C1 segment of cervical spinal cord (tissue), 14 donors: ENCODE data around the gene C5orf47.

Experiments
- DNase-seq, 14 donors: peaks; one replicate each; lab custom pipeline; 2025; lab: John Stamatoyannopoulos, UW

C5orf47 gene

DNA sequence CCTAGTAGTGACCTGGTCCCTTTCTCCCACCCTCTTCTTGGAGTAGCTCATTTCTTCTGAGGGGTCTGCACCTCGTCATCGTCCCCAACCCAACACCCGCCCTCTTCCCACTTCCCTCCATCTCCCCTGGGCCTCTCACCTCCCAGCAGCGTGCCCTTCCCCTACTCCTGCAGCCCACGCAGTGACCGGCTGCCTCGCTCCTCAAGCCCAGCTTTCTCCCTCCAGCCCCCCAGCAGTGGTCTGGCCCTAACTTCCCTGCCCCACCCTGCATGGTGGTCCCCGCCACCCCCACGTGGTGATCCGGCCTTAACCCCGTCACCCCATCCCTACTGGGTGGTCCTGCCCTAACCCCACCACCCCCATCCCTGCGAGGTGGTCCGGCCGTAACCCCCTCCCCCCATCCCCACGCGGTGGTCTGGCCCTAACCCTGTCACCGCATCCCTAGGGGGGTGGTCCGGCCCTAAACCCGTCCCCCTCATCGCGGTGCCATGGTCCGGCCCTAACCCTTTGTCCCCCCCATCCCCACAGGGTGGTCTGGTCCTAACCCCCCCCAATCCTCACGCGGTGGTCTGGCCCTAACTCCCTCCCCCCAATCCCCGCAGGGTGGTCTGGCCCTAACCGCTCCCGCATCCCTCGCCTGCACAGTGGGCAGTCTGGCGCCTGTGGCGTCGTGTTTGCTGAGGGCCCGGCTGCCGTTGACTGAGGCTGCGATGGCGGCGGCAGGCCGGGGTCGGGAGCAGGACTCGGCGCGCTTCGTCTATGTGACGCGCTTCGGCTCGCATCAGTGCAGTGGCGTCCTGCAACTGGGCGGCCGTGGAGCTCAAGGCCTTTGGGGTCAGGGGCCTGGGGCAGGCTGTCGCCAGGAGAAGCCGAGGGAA is at the start of gene C5orf47:
TSS of gene C5orf47 (plus strand) at position 617 of the 878 bp plus-strand sequence. CDS start at position 711, 94 bp downstream.
- no peak for DNase-seq

DNA sequence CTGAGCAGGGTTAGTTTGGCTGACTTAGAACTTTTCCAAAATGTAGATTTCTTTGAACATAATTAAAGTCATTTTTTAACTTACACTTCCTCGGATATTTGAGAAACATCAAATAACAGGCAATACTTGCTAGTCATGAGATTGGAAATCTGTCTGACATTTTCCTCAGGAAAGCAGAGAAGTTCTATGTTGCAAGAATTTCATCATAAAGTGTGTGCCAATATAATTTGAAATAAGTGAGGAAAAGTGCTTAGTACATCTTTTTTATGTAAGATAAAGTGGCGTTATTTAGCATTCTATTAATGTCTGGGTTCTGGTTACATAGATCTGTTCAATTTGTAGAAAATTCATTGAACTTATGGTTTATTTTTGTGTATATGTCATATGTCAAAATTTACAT is 48.7 kb upstream of the C5orf47 start:
- no peak for DNase-seq

GRCh38 chr5:173941102-173941501 is 47.9 kb upstream of the C5orf47 start:
- DNase-seq: no peak

DNA sequence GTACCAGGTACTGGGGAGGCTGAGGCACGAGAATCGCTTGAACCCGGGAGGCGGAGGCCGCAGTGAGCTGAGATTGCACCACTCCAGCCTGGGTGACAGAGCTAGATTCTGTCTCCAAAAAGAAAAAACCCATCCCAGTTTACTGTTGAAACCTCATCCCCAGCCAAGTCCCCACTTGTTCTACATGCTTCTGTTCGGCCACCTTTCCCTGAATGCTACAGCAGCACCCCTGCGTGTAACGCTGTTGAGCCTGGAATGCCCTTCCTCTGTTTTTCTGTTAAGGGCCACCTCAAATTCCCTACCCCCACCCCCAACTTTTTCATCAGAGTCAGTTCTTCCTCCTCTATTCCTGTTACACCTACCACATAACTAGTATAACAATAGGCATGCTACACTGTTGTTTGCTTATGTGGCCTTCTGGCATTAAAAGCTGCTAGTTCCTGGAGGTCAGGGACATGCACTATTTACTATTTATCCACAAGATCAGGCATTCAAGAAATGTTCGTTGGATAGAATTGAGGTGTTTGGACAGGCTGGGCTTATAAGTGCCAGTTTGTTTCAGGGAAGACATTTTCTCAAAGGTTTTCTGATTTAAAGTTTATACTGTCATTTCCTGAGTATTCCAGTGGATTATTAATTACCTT is 47.1 kb upstream of the C5orf47 start:
- no peak for DNase-seq

DNA sequence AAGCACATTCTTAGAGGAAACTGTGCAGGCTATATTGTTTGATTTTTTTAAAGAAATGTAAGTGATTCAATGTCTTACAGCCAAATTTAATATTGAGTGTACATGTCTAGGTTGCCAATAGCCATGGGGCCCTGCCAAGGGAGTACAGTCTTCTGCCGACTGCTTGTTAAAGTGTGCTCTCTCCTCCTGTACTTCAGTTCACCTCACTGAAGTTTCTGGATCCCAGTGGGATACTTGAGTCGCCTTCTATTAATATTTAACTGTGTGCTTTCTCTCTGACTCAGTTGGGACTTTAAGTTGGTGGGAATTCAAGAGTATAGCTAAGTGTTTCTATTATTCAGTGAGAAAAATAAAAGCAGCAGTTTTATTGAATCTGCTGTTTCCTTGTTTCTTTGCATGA is 44.5 kb upstream of the C5orf47 start:
- DNase-seq: no peak

- DNase-seq: no peak
These were observed 43.8 kb upstream of the C5orf47 start for GRCh38 chr5:173945160-173945559.

DNA sequence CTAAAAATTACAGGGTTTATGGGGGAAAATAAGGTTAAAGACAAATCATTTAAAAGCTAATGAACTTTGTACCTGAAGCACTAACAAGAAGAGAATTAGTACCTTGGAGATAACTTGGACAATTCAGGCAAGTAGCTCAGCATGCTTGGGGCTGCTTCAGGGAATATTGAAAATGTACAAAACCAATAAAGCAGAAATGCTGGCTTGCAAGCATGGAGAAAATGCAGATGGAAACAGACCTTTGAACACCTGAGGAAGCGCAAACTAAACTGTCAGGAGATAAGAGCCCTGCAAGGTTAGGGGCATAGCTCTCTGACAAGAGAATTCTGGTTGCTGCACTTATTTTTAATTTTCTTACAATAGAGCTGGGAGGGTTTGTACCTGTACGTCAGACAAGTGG is 42.6 kb upstream of the C5orf47 start:
- DNase-seq: no peak

DNA sequence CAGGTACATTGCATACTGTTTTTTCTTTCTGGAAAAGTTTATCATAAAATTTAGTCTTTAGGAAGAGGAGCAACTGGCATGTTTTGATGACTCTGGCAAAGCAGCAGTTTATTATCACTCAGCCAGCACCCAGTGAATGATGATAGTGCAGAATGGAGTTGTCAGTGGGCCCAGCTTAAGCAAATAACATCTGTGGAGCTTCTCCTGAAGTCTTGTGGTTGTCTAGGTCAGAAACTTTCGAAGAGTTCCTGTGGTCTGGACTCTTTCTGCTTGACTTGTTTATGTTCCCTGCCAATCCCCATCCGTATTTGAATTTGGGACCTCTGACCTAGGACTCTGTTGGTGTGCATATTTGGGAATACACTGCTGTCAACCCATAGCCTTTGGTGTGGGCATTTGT is 38.1 kb upstream of the C5orf47 start:
- DNase-seq: no peak

- no peak for DNase-seq
These were observed 35.4 kb upstream of the C5orf47 start for GRCh38 chr5:173953528-173954090.

GRCh38 chr5:173954671-173955521 is 34.1 kb upstream of the C5orf47 start:
- peak in 1 of 14 donors; percentile 54 for DNase-seq

DNA sequence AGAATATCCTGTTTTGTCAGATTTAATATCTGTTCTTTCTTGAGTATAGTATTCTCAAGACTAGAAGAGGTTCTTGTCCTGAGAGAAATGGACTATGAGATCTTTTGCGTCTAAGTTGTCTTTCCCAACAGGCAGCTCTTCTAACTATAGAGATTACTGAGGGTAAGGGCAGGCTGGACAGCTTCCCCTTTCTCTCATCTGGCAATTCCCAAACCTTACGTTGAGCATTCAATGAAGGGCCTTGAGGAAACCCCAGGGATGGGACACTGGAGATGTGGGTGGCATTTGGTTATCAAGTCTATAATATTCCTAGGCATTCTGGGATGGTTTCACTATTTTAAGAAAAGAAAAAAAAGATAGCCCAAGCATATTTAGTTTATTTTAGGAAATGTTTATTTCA is 28.0 kb upstream of the C5orf47 start:
- no peak for DNase-seq

GRCh38 chr5:173961418-173961817 is 27.6 kb upstream of the C5orf47 start:
- no peak for DNase-seq

DNA sequence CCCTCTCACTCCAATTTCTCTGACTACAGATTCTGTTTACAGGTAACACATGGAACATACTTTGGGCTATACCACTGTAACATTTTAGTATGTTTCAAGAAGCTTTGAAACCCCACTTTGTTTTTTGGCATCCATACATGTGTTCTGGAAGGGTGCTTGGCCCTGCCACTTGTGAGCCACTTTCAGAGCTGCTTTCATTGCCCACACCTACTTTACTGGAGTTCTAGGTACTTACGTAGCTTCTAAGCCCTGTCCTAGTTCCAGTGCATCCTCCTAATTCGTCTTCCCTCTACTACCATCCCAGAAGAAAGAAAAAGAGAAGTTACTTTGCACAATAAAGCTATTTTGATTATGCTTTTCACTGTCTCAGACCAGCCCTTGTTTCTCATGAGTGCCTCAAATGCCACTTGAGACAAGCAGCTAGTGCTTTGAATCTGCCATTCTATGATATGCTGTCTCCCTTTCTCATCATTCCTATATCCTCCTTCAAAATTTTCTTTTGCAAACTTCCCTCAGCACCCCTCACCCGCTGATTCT is 26.5 kb upstream of the C5orf47 start:
- DNase-seq: no peak

DNA sequence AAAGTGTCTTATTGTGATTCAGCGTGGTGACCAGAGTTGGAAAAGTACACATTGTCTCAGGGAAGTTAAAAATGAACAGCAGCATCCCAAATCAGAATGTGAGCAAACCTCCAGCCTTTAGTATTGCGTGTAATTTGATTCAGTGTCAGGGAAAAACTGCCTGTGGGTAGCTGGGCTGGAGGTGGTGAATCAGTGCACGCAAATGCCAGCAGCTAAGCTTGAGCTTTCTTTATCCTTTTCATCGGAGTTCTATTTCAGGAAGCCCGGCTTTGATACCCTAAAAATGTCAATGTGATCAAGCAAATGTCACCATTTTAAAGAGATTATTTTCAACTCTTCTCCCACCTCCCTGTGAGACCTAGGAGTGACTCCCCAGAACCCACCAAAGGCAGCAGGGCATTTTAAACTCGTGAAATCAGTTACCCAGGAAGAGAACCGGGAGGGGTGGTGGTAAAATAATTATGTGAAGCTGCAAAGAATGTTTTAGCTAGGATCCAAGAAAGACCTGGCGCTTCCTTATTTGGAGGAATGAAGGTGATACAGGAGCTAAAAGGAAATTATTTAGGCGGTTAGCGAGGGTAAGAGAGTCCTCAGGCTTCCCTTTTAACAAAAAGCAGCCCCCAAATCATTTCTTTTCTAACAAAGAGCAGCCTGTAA is 25.7 kb upstream of the C5orf47 start:
- DNase-seq: peak in 2 of 14 donors; percentile 13 to 20

- peak in 3 of 14 donors; percentile 18 to 33 (median 29) for DNase-seq
These were observed 25.0 kb upstream of the C5orf47 start for GRCh38 chr5:173963867-173964441.

- no peak for DNase-seq
These were observed 24.5 kb upstream of the C5orf47 start for GRCh38 chr5:173964506-173964905.

- DNase-seq: no peak
These were observed 21.7 kb upstream of the C5orf47 start for GRCh38 chr5:173967241-173967640.

GRCh38 chr5:173968154-173968797 is 20.7 kb upstream of the C5orf47 start:
- DNase-seq: no peak

GRCh38 chr5:173969167-173970049 is 19.6 kb upstream of the C5orf47 start:
- DNase-seq: no peak
